ENCODE data around the gene RAB11FIP3.

RAB11FIP3 gene

GRCh38 chr16:534856-535445 is 109.5 kb downstream of the RAB11FIP3 start:
- DNase-seq, result no peak

GRCh38 chr16:535446-536405 is 110.3 kb downstream of the RAB11FIP3 start:
- no peak for DNase-seq

GRCh38 chr16:536746-537145 is 111.3 kb downstream of the RAB11FIP3 start:
- no peak for DNase-seq

- no peak for DNase-seq
These were observed 112.2 kb downstream of the RAB11FIP3 start for GRCh38 chr16:537415-538335.

GRCh38 chr16:539901-540530 is 114.6 kb downstream of the RAB11FIP3 start:
- DNase-seq, result no peak

- no peak for DNase-seq
These were observed 115.3 kb downstream of the RAB11FIP3 start for GRCh38 chr16:540645-541340.

GRCh38 chr16:543301-544164 is 118.1 kb downstream of the RAB11FIP3 start:
- DNase-seq, result no peak

GRCh38 chr16:544517-544916 is 119.1 kb downstream of the RAB11FIP3 start:
- no peak for DNase-seq

GRCh38 chr16:546909-547770 is 121.7 kb downstream of the RAB11FIP3 start:
- DNase-seq, result peak in 1 of 2 donors; percentile 30

- DNase-seq, result no peak
These were observed 123.1 kb downstream of the RAB11FIP3 start for GRCh38 chr16:548586-548985.

GRCh38 chr16:549544-550263 is 124.3 kb downstream of the RAB11FIP3 start:
- DNase-seq, result no peak

- no peak for DNase-seq
These were observed 125.8 kb downstream of the RAB11FIP3 start for GRCh38 chr16:551210-551609.

- DNase-seq, result no peak
These were observed 126.7 kb downstream of the RAB11FIP3 start for GRCh38 chr16:552171-552570.

GRCh38 chr16:553601-554296 is 128.3 kb downstream of the RAB11FIP3 start:
- DNase-seq, result no peak

- DNase-seq, result no peak
These were observed 128.8 kb downstream of the RAB11FIP3 start for GRCh38 chr16:554297-554621.

GRCh38 chr16:554640-555365 is 129.4 kb downstream of the RAB11FIP3 start:
- no peak for DNase-seq

- DNase-seq, result no peak
These were observed 130.4 kb downstream of the RAB11FIP3 start for GRCh38 chr16:555528-556473.

All from stimulated activated CD4-positive, alpha-beta T cell treated with anti-CD3 and anti-CD28 coated beads, Interleukin-2, amount 100 ng/mL, for 48 hours (primary cell).